Tibial nerve (tissue), 4 donors: ENCODE measurements around the gene SYNDIG1L. TPM values are rescaled to one million over a fixed set of nuclear protein-coding genes. Genes with fewer than 3 reads are reported as not detected.

Source experiments
- DNase-seq, 2 donors: peaks; one replicate each; pipeline ENCODE4 v3.0.0-alpha.2; 2019; ENCODE audit warnings: low spot score in 2 of 2
- H3K27ac ChIP-seq, 4 donors: fragments of 200-600 bp; sonication (generic) in 3 of 4; one replicate each; pipeline ENCODE4 v1.5.1; 2017 to 2019; ENCODE audit warnings: mild to moderate bottlenecking in 1 of 4
- H3K27me3 ChIP-seq, 2 donors: fragments of 200-600 bp; sonication (generic) in 1 of 2; one replicate each; pipeline versions ENCODE4 v1.5.1 to v1.6.0; 2017 to 2019
- H3K36me3 ChIP-seq, 3 donors: fragments of 200-600 bp; sonication (generic); one replicate each; pipeline ENCODE4 v1.5.1; 2018 to 2019
- H3K4me1 ChIP-seq, 4 donors: fragments of 200-600 bp; sonication (generic) in 3 of 4; one replicate each; pipeline ENCODE4 v1.5.1; 2017 to 2019
- H3K4me3 ChIP-seq, 4 donors: fragments of 200-600 bp; sonication (generic) in 3 of 4; one replicate each; pipeline ENCODE4 v1.5.1; 2017 to 2019; ENCODE audit warnings: mild to moderate bottlenecking in 1 of 4, moderate library complexity in 1 of 4
- H3K9me3 ChIP-seq, 4 donors: fragments of 200-600 bp; sonication (generic) in 3 of 4; one replicate each; pipeline ENCODE4 v1.5.1; 2017 to 2019
- CTCF ChIP-seq, 5 experiments: fragments of 200-600 bp in 3 of 5; fragments of 450-650 bp in 2 of 5; sonication (generic) in 3 of 5; IDR thresholded peaks; one replicate each; pipeline ENCODE4 v1.5.1; 2016 to 2019; ENCODE audit warnings: antibody characterized with exemption in 5 of 5, mild to moderate bottlenecking in 3 of 5, moderate library complexity in 2 of 5
- EP300 ChIP-seq, 2 donors: sonication (generic); formaldehyde crosslinking; IDR thresholded peaks; one replicate each; pipeline ENCODE4 v1.6.1; 2017; ENCODE audit warnings: antibody characterized with exemption in 2 of 2, mild to moderate bottlenecking in 1 of 2
- POLR2A ChIP-seq, 2 donors: fragments of 450-650 bp; IDR thresholded peaks; one replicate each; pipeline ENCODE4 v1.6.1; 2017; ENCODE audit warnings: antibody characterized with exemption in 2 of 2, mild to moderate bottlenecking in 2 of 2, moderate library complexity in 2 of 2
- WGBS, 2 donors: methylation state at CpG; one replicate each; pipeline ENCODE4 v1.1.5; 2018; 5-methylcytosine and 5-hydroxymethylcytosine counted together
- total RNA-seq, 4 donors: library from RNA; depleted of rRNA; stranded (reverse); fragments of >200 nt; gene quantifications; one replicate each; pipeline ENCODE4 v1.1.0, GENCODE V29; 2016

SYNDIG1L gene
- total RNA-seq, 4 donors from 2014 or later: not detected

GRCh38 chr14:74412753-74413152, 13.3 kb downstream of the SYNDIG1L start:
- H3K27me3 ChIP-seq: peaks cover 0 to 11% of the 10 kb centered on the region in 2 donors
- DNase-seq: no peak
- 68 to 82% methylated on average over 2 of the region's 2 CpGs for WGBS, 2 donors
- no peak overlapping the region for H3K27ac ChIP-seq
- H3K4me1 ChIP-seq: no peaks in the 10 kb centered on the region
- TF ChIP-seq EP300 (IDR thresholded peaks at IDR 0.05) (no peak), POLR2A (IDR thresholded peaks at IDR 0.05) (no peak), CTCF (IDR thresholded peaks at IDR 0.05) (no peak)
- no peak overlapping the region for H3K4me3 ChIP-seq
- H3K36me3 ChIP-seq: no peaks in the 10 kb centered on the region
- no peaks in the 10 kb centered on the region for H3K9me3 ChIP-seq

DNA sequence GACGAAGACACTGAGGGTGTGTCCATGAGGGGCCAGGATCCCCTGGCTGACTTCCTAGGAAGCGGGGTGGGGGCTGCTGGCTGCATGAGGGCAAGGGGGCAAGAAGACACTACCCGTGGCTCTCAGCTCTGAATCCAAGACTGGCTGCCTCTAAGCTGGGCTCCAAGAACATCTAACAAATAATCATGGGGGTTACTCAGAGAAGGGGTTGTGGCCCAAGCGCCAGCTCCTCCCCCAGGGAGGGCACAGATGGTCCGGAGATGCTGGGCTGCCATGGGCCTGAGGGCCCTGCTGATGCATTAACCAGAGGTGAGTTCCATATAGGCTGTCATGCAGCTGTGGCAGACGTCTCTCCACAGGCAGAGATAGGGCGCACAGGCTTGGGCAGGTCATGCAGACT, 14.3 kb downstream of the SYNDIG1L start:
- Histone ChIP-seq H3K9me3 (no peaks in the 10 kb centered on the region), H3K27ac (no peak overlapping the region), H3K4me1 (no peaks in the 10 kb centered on the region), H3K4me3 (no peak overlapping the region), H3K27me3 (peaks cover 0 to 11% of the 10 kb centered on the region in 2 donors), H3K36me3 (no peaks in the 10 kb centered on the region)
- no peak for DNase-seq
- no peak for TF ChIP-seq POLR2A (IDR thresholded peaks at IDR 0.05)
- no peak for TF ChIP-seq CTCF (IDR thresholded peaks at IDR 0.05)
- TF ChIP-seq EP300 (IDR thresholded peaks at IDR 0.05): no peak
- 83 to 84% methylated on average over 5 to 7 of the region's 7 CpGs for WGBS, 2 donors

- H3K9me3 ChIP-seq: no peaks in the 10 kb centered on the region
- no peak overlapping the region for H3K4me3 ChIP-seq
- H3K36me3 ChIP-seq: no peaks in the 10 kb centered on the region
- TF ChIP-seq POLR2A (IDR thresholded peaks at IDR 0.05): no peak
- TF ChIP-seq EP300 (IDR thresholded peaks at IDR 0.05): no peak
- TF ChIP-seq CTCF (IDR thresholded peaks at IDR 0.05): no peak
- H3K27ac ChIP-seq: no peak overlapping the region
- 79 to 100% methylated on average over 1 to 3 of the region's 6 CpGs for WGBS, 2 donors
- H3K4me1 ChIP-seq: no peaks in the 10 kb centered on the region
- H3K27me3 ChIP-seq: peaks cover 0 to 11% of the 10 kb centered on the region in 2 donors
- no peak for DNase-seq
Measured at GRCh38 chr14:74409441-74409840, 16.6 kb downstream of the SYNDIG1L start.

DNA sequence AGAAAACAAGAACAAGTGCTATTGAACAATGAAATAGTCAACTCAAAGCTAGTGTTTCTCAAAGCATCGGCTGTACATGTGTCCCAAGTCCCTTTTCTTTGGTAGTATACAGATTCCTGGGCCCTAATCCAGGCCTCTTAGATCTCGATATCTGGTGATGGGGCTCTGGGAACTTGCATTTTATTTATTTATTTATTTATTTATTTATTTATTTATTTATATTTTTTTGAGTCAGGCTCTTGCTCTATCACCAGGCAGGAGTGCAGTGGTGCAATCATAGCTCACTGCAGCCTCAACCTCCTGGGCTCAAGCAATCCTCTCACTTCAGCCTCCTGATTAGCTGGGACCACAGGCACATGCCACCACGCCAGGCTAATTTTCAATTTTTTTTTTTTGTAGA, 17.1 kb downstream of the SYNDIG1L start:
- Histone ChIP-seq H3K27ac (no peak overlapping the region), H3K4me1 (no peaks in the 10 kb centered on the region), H3K36me3 (no peaks in the 10 kb centered on the region), H3K27me3 (peaks cover 0 to 7% of the 10 kb centered on the region in 2 donors), H3K9me3 (no peaks in the 10 kb centered on the region), H3K4me3 (no peak overlapping the region)
- no peak for TF ChIP-seq POLR2A (IDR thresholded peaks at IDR 0.05)
- TF ChIP-seq EP300 (IDR thresholded peaks at IDR 0.05): no peak
- TF ChIP-seq CTCF (IDR thresholded peaks at IDR 0.05): no peak
- no peak for DNase-seq
- WGBS, 2 donors: 91 to 92% methylated on average over 3 of the region's 3 CpGs

GRCh38 chr14:74407801-74408154, 18.2 kb downstream of the SYNDIG1L start:
- no peaks in the 10 kb centered on the region for H3K36me3 ChIP-seq
- H3K4me3 ChIP-seq: no peak overlapping the region
- 91 to 96% methylated on average over 5 of the region's 5 CpGs for WGBS, 2 donors
- no peak for TF ChIP-seq EP300 (IDR thresholded peaks at IDR 0.05)
- TF ChIP-seq POLR2A (IDR thresholded peaks at IDR 0.05): no peak
- TF ChIP-seq CTCF (IDR thresholded peaks at IDR 0.05): no peak
- H3K4me1 ChIP-seq: peaks cover 0 to 2% (median 0%) of the 10 kb centered on the region in 4 donors
- no peaks in the 10 kb centered on the region for H3K9me3 ChIP-seq
- H3K27me3 ChIP-seq: peaks cover 0 to 4% of the 10 kb centered on the region in 2 donors
- H3K27ac ChIP-seq: no peak overlapping the region
- no peak for DNase-seq
